Adipose tissue (tissue), 3 donors: ENCODE data around the gene HSPA6. TPM values are rescaled to one million over a fixed set of nuclear protein-coding genes. Genes with fewer than 3 reads are reported as not detected.
"Not testable (repeated sequence)": the region's sequence is repeated elsewhere in the genome, so short reads cannot be mapped to it uniquely, and the experiment has no call there.

Experiments
- H3K27ac ChIP-seq: one replicate; pipeline ENCODE4 v1.5.1; 2013; ENCODE audit warnings: low read depth, low read length
- WGBS, 3 donors: extraction: QIAGEN DNeasy Blood & Tissue Kit; methylation state at CpG; one replicate each; pipeline ENCODE4 v1.1.7; 2013; 5-methylcytosine and 5-hydroxymethylcytosine counted together
- polyA plus RNA-seq, 3 donors: library from polyadenylated mRNA; stranded (reverse); fragments of 200-250 nt; gene quantifications; one replicate each; pipeline ENCODE4 v1.2.3, GENCODE V29; 2013
- donor health status: healthy with polysubstance abuse.
- donor health status: Bipolar disorder and iron deficiency.
- donor health status: healthy.

HSPA6 gene
- polyA plus RNA-seq = 10 to 100 TPM in 1 of 3 donors, 1 to 10 TPM in 1, under 1 TPM in 1; 0.76 to 49.1 (median 4.4) TPM

DNA sequence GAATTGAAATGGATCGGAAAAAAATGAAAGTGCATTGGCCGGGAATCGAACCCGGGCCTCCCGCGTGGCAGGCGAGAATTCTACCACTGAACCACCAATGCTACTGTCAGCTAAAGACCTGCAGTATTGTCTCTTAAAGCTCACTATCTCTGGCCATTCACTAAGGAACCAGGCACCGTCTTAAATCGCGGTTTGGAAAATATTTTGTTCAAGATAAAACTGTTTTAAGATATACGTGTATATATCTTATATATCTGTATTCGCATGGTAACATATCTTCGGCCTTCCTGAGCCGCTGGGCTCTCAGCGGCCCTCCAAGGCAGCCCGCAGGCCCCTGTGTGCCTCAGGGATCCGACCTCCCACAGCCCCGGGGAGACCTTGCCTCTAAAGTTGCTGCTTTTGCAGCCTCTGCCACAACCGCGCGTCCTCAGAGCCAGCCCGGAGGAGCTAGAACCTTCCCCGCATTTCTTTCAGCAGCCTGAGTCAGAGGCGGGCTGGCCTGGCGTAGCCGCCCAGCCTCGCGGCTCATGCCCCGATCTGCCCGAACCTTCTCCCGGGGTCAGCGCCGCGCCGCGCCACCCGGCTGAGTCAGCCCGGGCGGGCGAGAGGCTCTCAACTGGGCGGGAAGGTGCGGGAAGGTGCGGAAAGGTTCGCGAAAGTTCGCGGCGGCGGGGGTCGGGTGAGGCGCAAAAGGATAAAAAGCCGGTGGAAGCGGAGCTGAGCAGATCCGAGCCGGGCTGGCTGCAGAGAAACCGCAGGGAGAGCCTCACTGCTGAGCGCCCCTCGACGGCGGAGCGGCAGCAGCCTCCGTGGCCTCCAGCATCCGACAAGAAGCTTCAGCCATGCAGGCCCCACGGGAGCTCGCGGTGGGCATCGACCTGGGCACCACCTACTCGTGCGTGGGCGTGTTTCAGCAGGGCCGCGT is at the start of gene HSPA6:
Gene HSPA6, plus strand, starts transcription at position 724 of the 925 bp plus-strand sequence. Its CDS starts 119 bp downstream, at position 843.
- not testable (repeated sequence) for H3K27ac ChIP-seq
- WGBS, 3 donors = 0 to 1% (median 1%) methylated on average over 56 to 62 of the region's 72 CpGs

DNA sequence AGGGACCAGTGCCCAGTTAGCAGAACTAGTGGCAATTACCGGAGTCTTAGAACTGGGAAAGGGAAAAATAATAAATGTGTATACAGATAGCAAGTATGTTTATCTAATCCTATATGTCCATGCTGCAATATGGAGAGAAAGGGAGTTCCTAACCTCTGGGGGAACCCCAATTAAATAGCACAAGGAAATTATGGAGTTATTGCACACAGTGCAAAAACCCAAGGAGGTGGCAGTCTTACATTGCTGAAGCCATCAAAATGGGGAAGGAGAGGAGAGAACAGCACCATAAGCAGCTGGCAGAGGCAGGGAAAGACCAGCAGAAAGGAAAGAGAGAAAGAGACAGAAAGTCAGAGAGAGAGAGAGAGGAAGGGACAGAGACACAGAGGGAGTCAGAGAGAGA is 46.6 kb upstream of the HSPA6 start:
- not testable (repeated sequence) for H3K27ac ChIP-seq
- WGBS, 3 donors = 95 to 98% (median 95%) methylated on average over 1 of the region's 1 CpG

DNA sequence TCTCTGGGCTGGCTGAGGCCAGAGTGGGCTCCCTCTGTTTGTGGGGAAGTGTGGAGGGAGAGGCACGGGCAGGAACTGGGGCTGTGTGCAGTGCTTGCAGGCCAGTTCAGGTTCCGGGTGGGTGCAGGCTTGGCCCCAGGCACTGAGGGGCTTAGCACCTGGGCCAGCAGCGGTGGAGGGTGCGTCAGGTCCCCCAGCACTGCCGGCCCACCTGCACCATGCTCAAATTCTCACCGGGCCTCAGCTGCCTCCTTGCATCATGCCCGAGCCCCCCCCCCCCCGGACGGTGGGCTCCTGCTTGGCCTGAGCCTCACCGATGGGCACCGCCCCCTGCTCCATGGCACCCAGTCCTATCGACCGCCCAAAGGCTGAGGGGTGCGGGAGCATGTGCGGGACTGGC is 45.4 kb upstream of the HSPA6 start:
- no peak overlapping the region for H3K27ac ChIP-seq
- 85 to 93% (median 90%) methylated on average over 13 to 15 of the region's 15 CpGs for WGBS, 3 donors

DNA sequence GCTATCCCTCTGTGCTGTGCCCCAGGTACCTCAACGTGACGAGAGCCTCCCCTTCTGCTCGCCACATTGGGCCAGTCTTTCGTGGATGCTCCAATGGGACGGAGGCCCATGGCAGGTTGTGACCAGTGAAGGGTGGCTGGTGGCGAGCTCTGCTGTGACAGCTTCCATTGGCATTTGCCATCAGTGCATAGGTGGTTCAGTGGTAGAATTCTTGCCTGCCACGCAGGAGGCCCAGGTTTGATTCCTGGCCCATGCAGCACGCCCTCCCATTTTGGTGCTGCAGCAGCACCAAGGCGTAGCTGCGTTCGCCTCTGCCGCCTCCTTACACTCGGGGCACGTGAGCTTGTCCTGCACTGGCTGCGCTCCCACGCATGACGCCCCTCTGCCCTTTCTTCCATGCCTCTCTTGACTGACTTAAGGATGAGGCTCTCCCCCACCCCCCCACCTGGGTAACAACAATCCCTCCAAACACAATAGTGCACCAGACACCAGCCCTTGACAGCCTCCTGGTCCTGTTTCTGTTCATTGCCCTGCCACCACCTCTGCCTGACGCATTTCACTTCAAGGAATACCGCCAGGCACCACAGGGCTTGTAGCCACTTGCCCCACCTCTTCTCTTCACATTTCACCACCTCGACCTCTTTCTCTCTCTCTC is 43.8 kb upstream of the HSPA6 start:
- WGBS, 3 donors = 75 to 81% (median 80%) methylated on average over 20 of the region's 20 CpGs
- no peak overlapping the region for H3K27ac ChIP-seq

DNA sequence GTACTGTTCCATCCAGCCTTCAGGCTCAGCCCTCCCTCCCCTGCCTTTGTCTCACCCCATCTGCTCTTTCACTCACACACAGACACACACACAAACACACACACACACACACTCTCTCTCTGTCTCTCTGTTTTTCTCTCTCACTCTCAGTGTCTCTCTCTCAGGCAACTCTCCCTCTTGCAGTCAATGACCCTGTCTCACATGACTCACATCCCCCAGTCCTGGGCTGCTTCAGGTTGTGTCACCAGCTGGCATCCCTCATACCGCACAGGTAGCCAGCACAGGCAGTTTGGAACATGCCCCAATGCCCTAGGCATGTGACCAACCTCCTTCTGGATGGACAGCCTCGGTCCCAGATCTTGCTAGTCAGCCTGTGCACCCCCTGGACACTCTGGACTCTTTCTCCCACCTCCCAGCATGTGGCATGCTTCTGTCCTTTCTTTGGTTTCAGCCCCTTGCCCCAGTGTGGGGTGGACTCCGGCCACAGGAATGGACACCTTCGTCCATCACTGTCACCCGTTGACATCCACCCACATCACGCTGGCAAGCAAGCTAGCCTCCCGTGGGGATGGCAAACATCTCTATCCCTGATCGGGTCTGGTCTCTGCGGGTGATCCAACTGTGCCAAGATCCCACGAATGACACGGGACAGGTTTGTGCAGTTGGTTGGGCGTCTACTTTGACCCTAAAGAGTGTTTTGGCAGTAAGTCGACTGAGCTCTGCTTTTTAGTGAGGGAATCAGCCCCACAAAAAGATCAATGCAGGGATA is 42.5 kb upstream of the HSPA6 start:
- WGBS, 3 donors = 66 to 78% (median 75%) methylated on average over 13 of the region's 13 CpGs
- no peak overlapping the region for H3K27ac ChIP-seq

DNA sequence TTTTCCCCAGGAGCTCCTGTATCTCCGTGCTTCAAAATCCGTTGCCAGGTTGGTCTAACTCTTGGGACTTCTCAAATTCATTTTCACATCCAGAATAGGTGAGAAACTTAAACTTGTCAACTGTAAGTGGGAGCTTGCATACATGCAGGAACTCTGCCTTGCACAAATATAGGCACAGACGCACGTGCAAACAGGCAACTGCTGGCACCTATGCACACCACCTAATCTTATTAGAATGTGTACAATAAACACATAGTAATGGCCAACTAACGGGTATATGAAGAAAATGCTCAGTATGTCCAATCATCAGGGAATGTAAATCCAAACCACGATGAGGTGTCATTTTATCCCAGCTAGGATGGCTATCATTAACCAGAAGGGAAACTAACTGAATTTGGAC is 41.7 kb upstream of the HSPA6 start:
- WGBS, 3 donors = 68 to 79% (median 74%) methylated on average over 6 of the region's 6 CpGs
- H3K27ac ChIP-seq = no peak overlapping the region

DNA sequence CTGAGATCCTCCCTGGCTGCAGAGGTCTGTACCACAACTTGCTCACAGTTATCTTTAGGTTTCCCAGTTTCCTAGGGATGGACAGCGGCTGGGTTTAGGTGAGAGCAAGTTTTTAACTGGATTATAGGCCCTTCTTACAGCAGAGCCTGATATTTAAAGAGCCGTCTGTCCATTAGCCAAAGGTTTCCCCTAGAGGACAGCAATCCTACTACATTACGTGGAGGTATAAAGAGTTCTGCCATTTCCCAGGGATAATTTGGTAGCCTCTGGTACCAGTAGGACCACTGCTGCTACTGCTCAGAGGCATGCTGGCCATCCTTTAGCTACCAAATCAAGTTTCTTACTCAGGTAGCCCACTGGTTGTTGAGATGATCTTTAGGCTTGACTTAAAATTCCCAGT is 41.0 kb upstream of the HSPA6 start:
- H3K27ac ChIP-seq = no peak overlapping the region

DNA sequence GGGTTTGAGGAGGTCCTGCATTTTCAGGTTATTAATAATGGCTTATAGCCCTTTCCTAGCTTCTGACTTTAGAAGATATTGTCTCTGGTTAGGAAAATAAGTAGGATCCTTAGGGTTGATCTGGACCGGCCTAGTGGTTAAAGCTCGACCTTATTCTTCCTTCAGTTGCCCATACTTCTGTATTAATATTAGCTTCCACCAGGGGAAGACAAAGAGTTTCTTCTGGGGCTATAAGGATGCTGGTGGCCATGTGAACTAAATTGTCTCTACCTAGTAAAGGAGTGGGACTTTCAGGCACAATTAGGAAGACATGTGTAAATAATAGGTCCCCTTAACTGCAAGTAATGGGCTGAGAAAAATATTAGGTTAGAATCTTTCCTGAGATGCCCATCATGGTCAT is 39.7 kb upstream of the HSPA6 start:
- WGBS, 3 donors = 76 to 83% (median 77%) methylated on average over 2 of the region's 2 CpGs
- H3K27ac ChIP-seq = no peak overlapping the region

More for the DNA sequence above, 41.0 kb upstream of the HSPA6 start:
- WGBS, 3 donors = 69 to 83% (median 82%) methylated on average over 3 of the region's 3 CpGs

DNA sequence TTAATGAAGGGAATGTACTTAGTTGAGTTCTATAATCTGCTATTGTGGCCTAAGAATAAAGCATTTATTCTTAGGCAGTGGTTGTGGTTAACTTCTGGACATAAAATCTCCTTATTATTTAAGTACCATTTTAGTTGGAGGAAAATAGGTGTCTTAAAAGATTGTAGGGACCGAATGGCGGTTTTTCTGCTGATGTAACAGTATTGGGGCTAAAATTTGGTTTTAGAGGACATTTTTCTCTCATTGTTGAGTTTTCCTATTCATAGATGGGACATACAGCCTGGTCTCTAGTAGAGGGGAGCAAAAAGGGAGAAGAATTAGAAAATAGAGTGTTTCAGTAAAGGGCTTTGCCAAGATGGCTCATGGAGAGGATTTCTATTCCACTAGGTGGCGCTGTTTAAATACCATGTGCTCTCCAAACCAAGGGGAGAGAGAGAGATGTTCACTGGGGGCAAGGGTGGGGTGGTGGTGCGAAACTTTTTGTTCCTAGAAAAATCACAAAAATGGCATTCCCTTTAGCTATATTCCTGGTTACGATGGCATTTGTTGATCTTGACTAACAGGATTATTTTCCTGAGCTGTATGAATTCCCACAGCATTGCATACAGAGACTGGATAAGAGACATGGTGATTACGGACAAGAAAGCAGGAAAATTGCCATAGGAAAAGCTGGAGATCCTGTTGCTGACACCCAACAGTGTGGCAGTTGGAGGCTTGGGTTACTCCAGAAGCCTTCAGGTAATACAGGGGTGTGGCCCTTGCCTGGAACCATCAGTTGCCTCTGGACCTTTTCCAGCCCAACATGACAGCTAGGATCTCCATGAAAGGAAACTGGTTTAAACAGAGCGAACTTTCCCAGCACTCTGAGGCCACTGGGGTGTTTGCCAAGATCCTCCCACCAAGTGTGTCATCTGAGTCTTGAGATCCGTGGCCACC is 37.3 kb upstream of the HSPA6 start:
- H3K27ac ChIP-seq = no peak overlapping the region
- 40 to 57% (median 44%) methylated on average over 8 of the region's 8 CpGs for WGBS, 3 donors

DNA sequence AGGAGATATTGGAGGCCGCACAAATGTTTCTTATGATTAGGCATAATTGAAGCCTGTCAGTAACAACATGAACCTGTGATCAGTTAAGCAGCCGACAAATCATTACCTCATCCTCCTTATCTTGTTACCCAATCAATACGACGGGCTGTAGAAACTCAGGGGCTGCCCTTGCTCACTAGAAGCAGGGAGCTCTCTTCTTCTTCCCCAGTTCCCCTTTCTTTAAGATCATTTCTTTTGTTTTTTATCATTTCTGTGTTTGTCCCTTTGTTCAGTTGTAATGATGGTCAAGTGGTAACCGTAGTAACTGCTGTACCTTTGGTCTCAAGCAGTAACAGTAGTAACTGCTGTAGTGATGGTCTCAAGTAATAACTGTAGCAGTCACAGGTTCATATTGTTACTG is 32.9 kb upstream of the HSPA6 start:
- H3K27ac ChIP-seq = no peak overlapping the region
- 45 to 52% (median 49%) methylated on average over 5 of the region's 5 CpGs for WGBS, 3 donors

DNA sequence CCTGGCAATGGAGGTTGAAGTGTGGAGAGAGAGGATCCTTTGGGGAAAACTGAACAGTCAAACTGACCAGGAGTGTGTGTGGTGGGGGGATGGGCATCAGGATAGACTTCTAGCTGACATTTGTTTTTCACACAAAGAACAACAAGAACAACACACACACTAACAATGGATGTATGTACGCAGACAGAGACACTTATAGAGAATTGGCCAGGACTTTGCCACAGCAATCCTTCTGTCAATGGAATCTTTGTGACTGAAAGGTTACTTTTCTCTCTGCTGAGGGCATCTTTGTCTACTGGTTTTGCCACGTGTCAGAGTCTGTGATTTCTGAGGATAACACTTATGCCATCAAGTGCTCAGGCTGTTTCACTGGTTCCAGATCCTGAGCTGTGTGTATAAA is 31.5 kb upstream of the HSPA6 start:
- WGBS, 3 donors = 47 to 85% (median 80%) methylated on average over 2 of the region's 2 CpGs
- H3K27ac ChIP-seq = no peak overlapping the region

DNA sequence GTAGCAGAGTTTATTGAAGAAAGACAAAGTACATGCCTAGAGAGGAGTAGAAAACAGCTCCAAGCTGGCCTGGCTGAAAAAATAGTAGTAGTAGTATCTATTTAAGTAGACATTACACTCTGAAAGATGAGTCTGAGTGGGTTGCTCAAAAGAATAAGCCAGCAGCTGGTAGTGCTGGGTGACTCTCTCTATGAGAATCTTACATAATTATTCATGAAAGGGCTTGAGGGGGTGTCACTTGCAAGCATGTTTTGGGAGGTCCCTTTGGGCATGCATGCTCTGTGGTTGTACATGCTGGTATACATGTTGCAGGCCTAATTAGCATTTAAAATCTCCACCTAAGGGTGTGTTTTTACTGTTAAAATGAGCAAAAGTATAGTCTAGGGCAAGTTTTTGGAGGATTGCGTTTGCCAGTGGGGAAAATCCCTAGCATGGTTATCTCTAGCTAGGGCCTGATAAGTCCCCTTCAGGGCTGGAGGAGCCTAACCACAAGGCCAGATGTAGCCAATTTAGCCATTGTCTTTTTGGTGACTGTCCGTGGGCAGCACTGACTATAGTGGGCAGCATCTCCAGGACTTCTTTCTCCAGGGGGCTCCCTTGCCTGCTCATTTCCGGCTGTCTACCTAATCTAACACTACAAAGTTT is 30.1 kb upstream of the HSPA6 start:
- 50 to 57% (median 52%) methylated on average over 3 of the region's 3 CpGs for WGBS, 3 donors
- H3K27ac ChIP-seq = no peak overlapping the region

DNA sequence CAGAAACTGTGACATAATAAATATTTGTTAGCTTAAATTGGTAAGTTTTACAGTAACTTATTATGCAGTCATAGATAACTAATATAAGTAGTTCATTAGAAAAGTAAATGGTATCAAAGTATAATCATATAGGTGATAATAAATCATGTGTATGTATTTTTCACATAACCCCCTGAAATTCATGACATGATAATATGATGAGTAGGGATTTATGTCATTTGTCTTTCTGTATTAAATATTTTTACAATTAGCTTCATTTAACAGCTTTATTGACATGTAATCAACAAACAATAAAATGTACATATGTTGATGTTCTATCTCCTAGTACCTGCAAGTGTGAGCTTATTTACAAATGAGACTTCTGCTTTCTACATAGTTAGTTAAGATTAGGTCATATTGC is 28.9 kb upstream of the HSPA6 start:
- H3K27ac ChIP-seq = no peak overlapping the region

DNA sequence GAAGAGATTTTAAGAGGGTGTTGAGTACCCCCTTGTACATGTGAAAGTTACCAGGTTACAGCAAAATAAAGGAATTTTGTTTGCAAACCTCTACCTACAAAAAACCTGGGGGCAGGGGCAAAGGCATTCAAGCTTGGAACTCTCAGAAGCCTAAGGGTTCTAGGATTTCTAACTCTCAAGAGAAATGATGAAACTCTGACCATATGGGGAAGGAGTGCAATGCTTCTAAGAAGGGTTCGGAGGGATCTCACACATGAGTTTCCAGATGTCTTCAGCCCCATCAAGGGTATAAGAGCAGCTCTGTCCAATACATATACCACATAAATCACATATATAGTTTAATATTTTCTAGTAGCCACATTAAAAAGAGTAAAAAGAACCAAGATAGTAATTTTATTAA is 26.4 kb upstream of the HSPA6 start:
- 63 to 85% (median 72%) methylated on average over 1 of the region's 1 CpG for WGBS, 3 donors
- no peak overlapping the region for H3K27ac ChIP-seq

DNA sequence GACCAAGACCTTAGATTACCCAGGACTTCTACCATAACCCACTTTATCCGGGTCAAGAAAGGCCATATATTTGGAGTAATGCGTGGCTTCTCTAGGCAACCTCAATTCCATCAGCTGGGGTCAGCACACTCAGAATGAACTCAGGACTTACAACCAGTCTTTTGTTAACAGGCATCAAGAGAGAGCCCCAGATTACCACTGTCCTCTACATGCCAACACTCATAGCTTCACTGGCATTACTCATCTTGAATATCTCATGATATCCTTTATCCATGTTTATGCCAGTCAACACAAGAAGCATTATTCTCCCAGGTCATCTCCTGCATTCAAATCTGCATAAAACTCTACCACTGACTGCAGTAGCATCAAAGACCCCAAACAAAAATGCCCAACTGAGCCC is 25.7 kb upstream of the HSPA6 start:
- no peak overlapping the region for H3K27ac ChIP-seq
- WGBS, 3 donors = 90 to 93% (median 91%) methylated on average over 2 of the region's 2 CpGs

DNA sequence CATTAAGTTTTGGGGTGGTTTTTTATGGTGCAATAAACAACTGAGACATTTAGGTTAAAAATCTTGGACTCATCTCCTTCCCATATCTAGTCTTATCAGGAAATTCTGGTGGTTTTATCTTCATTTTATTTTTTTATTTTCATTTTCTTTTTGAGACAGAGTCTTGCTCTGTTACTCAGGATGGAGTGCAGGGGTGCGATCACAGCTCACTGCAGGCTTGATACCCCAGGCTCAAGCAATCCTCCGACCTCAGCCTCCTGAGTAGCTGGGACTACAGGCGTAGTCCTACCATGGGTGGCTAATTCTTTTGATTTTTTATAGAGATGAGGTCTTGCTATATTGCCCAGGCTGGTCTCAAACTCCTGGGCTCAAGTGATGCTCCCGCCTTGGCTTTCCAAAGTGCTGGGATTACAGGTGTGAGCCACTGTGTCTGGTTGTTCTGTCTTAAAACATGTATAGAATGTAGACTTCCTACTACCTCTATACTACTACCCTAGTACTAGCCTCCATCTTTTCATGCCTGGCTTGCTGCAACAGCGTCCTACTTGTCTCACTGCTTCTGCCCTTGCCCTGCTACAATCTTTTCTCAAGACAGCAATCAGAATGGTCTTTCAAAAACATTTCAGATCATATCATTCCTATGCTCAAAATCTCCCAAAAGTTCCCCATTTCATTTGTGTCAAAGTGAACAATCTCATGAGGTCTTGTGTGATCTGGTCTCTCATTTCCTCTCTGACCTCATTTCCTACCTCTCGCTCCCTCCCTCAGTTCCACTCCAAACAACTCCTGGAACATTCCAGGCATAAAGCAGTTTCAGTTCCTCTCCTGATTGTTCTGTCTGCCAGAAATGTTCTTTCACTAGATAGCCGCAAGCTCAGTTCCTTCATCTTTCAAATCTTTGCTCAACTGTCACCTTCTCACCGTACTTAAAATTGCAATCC is 25.0 kb upstream of the HSPA6 start:
- WGBS, 3 donors = 62 to 78% (median 65%) methylated on average over 8 of the region's 8 CpGs
- no peak overlapping the region for H3K27ac ChIP-seq

DNA sequence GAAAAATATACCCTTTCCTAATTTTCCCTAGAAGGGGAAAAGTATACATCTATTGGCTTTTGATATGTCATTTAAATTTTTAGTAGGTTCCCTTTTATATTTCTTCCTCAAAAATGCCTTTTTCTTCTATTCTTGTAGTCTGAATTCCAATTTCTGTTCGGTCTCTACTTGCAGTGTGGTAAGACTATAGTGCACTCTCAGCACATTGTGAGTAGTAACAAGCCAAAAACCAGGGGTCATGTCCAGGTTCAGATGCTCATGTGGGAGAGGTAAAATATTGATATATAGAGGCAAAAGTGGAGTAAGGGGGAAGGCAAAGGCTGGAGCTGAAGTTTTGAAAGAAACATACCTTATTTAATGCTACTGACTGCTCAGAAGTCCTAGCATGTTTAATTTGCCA is 23.1 kb upstream of the HSPA6 start:
- 65 to 85% (median 77%) methylated on average over 1 of the region's 1 CpG for WGBS, 3 donors

More for the DNA sequence above, 23.1 kb upstream of the HSPA6 start:
- H3K27ac ChIP-seq = no peak overlapping the region
